B cell (primary cell): ENCODE measurements around the gene SP3.

Experiments used
- EZH2 ChIP-seq: IDR thresholded peaks from 2 replicates; pipeline ENCODE4 v1.6.1; 2012; ENCODE audit warnings: borderline replicate concordance, low read depth, mild to moderate bottlenecking, moderate library complexity, low read length; ENCODE audit not compliant: insufficient read depth, poor library complexity, severe bottlenecking
- TF ChIP-seq, protein P1 (sequence below): fragments of 200-600 bp; IDR thresholded peaks from one replicate; pipeline ENCODE4 v1.8.0; 2022; ENCODE audit warnings: antibody characterized with exemption, mild to moderate bottlenecking

DNA sequence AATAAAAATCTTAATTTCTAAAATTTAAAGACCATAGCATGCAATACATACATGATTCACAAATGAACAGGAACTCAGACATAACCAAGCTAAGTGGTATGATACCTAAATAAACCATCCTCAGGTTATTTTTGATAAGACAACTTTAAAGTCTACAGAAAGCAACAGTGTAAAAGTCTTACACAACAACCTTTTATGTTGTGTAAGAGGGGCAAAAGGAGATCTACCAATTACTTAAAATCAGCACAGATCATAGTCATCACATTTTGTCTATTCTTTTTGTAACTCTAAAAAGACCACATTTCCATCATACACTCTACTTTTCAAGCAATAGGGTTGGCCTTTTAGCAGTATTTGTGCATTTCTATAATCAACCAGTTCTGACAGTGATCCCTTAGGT is 16.3 kb downstream of the SP3 start:
- TF ChIP-seq, protein P1, sequence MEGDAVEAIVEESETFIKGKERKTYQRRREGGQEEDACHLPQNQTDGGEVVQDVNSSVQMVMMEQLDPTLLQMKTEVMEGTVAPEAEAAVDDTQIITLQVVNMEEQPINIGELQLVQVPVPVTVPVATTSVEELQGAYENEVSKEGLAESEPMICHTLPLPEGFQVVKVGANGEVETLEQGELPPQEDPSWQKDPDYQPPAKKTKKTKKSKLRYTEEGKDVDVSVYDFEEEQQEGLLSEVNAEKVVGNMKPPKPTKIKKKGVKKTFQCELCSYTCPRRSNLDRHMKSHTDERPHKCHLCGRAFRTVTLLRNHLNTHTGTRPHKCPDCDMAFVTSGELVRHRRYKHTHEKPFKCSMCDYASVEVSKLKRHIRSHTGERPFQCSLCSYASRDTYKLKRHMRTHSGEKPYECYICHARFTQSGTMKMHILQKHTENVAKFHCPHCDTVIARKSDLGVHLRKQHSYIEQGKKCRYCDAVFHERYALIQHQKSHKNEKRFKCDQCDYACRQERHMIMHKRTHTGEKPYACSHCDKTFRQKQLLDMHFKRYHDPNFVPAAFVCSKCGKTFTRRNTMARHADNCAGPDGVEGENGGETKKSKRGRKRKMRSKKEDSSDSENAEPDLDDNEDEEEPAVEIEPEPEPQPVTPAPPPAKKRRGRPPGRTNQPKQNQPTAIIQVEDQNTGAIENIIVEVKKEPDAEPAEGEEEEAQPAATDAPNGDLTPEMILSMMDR = no peak
- no peak for TF ChIP-seq EZH2
